IPS-18c (cell line): ENCODE measurements around the gene GPC6.

Experiments used
- H3K4me3 ChIP-seq: 2 replicates; pipeline ENCODE4 v1.7.0; 2013; ENCODE audit warnings: low read depth, mild to moderate bottlenecking, low read length, moderate library complexity; ENCODE audit not compliant: insufficient read depth
- H3K9me3 ChIP-seq: one replicate; pipeline ENCODE4 v1.6.1; 2013; ENCODE audit warnings: mild to moderate bottlenecking, low read length, moderate library complexity; ENCODE audit not compliant: control insufficient read depth, insufficient read depth

The GPC6 gene

GRCh38 chr13:93965587-93965986 lies 739.0 kb downstream of the GPC6 start:
- no peaks in the 10 kb centered on the region for H3K9me3 ChIP-seq
- no peak overlapping the region for H3K4me3 ChIP-seq

- no peak overlapping the region for H3K4me3 ChIP-seq
- no peaks in the 10 kb centered on the region for H3K9me3 ChIP-seq
Measured at GRCh38 chr13:93966267-93966936, 739.8 kb downstream of the GPC6 start.

GRCh38 chr13:93967286-93967685 lies 740.7 kb downstream of the GPC6 start:
- Histone ChIP-seq H3K4me3 (no peak overlapping the region), H3K9me3 (no peaks in the 10 kb centered on the region)

- no peak overlapping the region for H3K4me3 ChIP-seq
- no peaks in the 10 kb centered on the region for H3K9me3 ChIP-seq
Measured at GRCh38 chr13:93975242-93975641, 748.6 kb downstream of the GPC6 start.

- no peaks in the 10 kb centered on the region for H3K9me3 ChIP-seq
Measured at GRCh38 chr13:93976528-93976927, 749.9 kb downstream of the GPC6 start.

GRCh38 chr13:93977986-93978385 lies 751.4 kb downstream of the GPC6 start:
- no peak overlapping the region for H3K4me3 ChIP-seq
- H3K9me3 ChIP-seq: no peaks in the 10 kb centered on the region

More at GRCh38 chr13:93976528-93976927, 749.9 kb downstream of the GPC6 start:
- no peak overlapping the region for H3K4me3 ChIP-seq

GRCh38 chr13:93981426-93981977 lies 754.9 kb downstream of the GPC6 start:
- H3K4me3 ChIP-seq: no peak overlapping the region
- no peaks in the 10 kb centered on the region for H3K9me3 ChIP-seq

- Histone ChIP-seq H3K9me3 (no peaks in the 10 kb centered on the region), H3K4me3 (no peak overlapping the region)
Measured at GRCh38 chr13:93982179-93982918, 755.7 kb downstream of the GPC6 start.

- Histone ChIP-seq H3K4me3 (no peak overlapping the region), H3K9me3 (no peaks in the 10 kb centered on the region)
Measured at GRCh38 chr13:93984052-93984451, 757.4 kb downstream of the GPC6 start.

- Histone ChIP-seq H3K9me3 (no peaks in the 10 kb centered on the region), H3K4me3 (no peak overlapping the region)
Measured at GRCh38 chr13:93984876-93985275, 758.3 kb downstream of the GPC6 start.

GRCh38 chr13:93987458-93987857 lies 760.9 kb downstream of the GPC6 start:
- Histone ChIP-seq H3K9me3 (no peaks in the 10 kb centered on the region), H3K4me3 (no peak overlapping the region)

- Histone ChIP-seq H3K9me3 (no peaks in the 10 kb centered on the region), H3K4me3 (no peak overlapping the region)
Measured at GRCh38 chr13:93991569-93991968, 765.0 kb downstream of the GPC6 start.

- Histone ChIP-seq H3K4me3 (no peak overlapping the region), H3K9me3 (no peaks in the 10 kb centered on the region)
Measured at GRCh38 chr13:93996481-93996880, 769.9 kb downstream of the GPC6 start.

- Histone ChIP-seq H3K9me3 (no peaks in the 10 kb centered on the region), H3K4me3 (no peak overlapping the region)
Measured at GRCh38 chr13:94006296-94006695, 779.7 kb downstream of the GPC6 start.

GRCh38 chr13:94007072-94007471 lies 780.5 kb downstream of the GPC6 start:
- Histone ChIP-seq H3K9me3 (no peaks in the 10 kb centered on the region), H3K4me3 (no peak overlapping the region)

- H3K4me3 ChIP-seq: no peak overlapping the region
- no peaks in the 10 kb centered on the region for H3K9me3 ChIP-seq
Measured at GRCh38 chr13:94009701-94010100, 783.1 kb downstream of the GPC6 start.

- Histone ChIP-seq H3K9me3 (no peaks in the 10 kb centered on the region), H3K4me3 (no peak overlapping the region)
Measured at GRCh38 chr13:94014461-94014860, 787.9 kb downstream of the GPC6 start.

- Histone ChIP-seq H3K9me3 (no peaks in the 10 kb centered on the region), H3K4me3 (no peak overlapping the region)
Measured at GRCh38 chr13:94020426-94020825, 793.8 kb downstream of the GPC6 start.
